HepG2 (cell line): Measurements from ENCODE around the gene BCKDHA. TPM values are rescaled to one million over a fixed set of nuclear protein-coding genes. Genes with fewer than 3 reads are reported as not detected.
"Not testable (repeated sequence)": the region's sequence is repeated elsewhere in the genome, so short reads cannot be mapped to it uniquely, and the experiment has no call there.

Experiments
- ATAC-seq: fragments of 200-7000 bp; cut with Tn5 transposase; 3 replicates; pipeline ENCODE4 v1.9.1; 2020; ENCODE audit warnings: mild to moderate bottlenecking, moderate library complexity
- BruUV-seq: library from RNA; stranded (reverse); fragments of 400-500 nt; replicated peaks from 2 replicates; lab custom pipeline; 2021; lab: Mats Ljungman, UMichigan
- CTCF ChIA-PET: fragments of 300-600 bp; formaldehyde crosslinking; extraction: SDS; loops from one replicate; lab custom pipeline; 2021; ENCODE audit warnings: low total read pairs, inconsistent platforms, low intra/inter-chr PET ratio; lab: Yijun Ruan, JAX
- POLR2A ChIA-PET: fragments of 350-600 bp; sonication (Branson Sonifier 250); formaldehyde crosslinking; loops from one replicate; lab custom pipeline; 2020; ENCODE audit warnings: antibody characterized with exemption, inconsistent platforms; lab: Yijun Ruan, JAX
- DNase-seq: peaks from one replicate; pipeline ENCODE4 v3.0.0-alpha.2; 2015; ENCODE audit warnings: low spot score
- FAIRE-seq: peaks from 3 replicates; lab custom pipeline; 2011; peaks lifted over from hg19 to GRCh38; lab: Jason Lieb, UNC
- H2AFZ ChIP-seq: one replicate; pipeline ENCODE4 v1.6.1; 2011; ENCODE audit warnings: low read length, inconsistent platforms
- H3K27ac ChIP-seq: fragments of 300-600 bp; 3 replicates; pipeline ENCODE4 v1.8.0; 2011; ENCODE audit warnings: mixed run types, mild to moderate bottlenecking, mixed read lengths, low read length, inconsistent platforms; ENCODE audit not compliant: insufficient read depth; ENCODE audit errors: extremely low read length
- H3K27me3 ChIP-seq, 2 experiments: fragments of 200-600 bp in 1 of 2; 2 replicates in 1 of 2; 3 replicates in 1 of 2; pipeline versions ENCODE4 v1.6.0 to v1.8.0; 2011; ENCODE audit warnings: low read length in 2 of 2, mild to moderate bottlenecking in 2 of 2, moderate library complexity in 2 of 2, inconsistent platforms in 1 of 2; ENCODE audit not compliant: insufficient read depth in 2 of 2, control insufficient read depth in 1 of 2
- H3K36me3 ChIP-seq, 2 experiments: fragments of 200-600 bp in 1 of 2; replicated peaks in 1 of 2; 2 replicates in 1 of 2; 3 replicates in 1 of 2; pipeline versions ENCODE4 v1.5.1 to v1.8.0; 2011; ENCODE audit warnings: low read length in 2 of 2, inconsistent platforms in 1 of 2; ENCODE audit not compliant: insufficient read depth in 2 of 2, control insufficient read depth in 1 of 2
- H3K4me1 ChIP-seq: 2 replicates; pipeline ENCODE4 v1.5.1; 2012; ENCODE audit warnings: low read length, inconsistent platforms; ENCODE audit not compliant: insufficient read depth
- H3K4me2 ChIP-seq: 2 replicates; pipeline ENCODE4 v1.6.0; 2011; ENCODE audit warnings: low read depth, low read length, inconsistent platforms
- H3K4me3 ChIP-seq, 3 experiments: fragments of 200-600 bp in 1 of 3; sonication (generic), shearing (Covaris generic) in 1 of 3; replicated peaks in 1 of 3; 2 replicates each; pipeline ENCODE4 v1.5.1; 2011 to 2016; ENCODE audit warnings: low read length in 3 of 3, inconsistent platforms in 2 of 3, low read depth in 2 of 3, mild to moderate bottlenecking in 2 of 3, control low read depth in 1 of 3, mixed read lengths in 1 of 3; ENCODE audit not compliant: insufficient read depth in 1 of 3
- H3K79me2 ChIP-seq: one replicate; pipeline ENCODE4 v1.6.1; 2011; ENCODE audit warnings: low read length, inconsistent platforms; ENCODE audit not compliant: insufficient read depth
- H3K9ac ChIP-seq: 2 replicates; pipeline ENCODE4 v1.6.0; 2011; ENCODE audit warnings: mild to moderate bottlenecking, low read depth, low read length, inconsistent platforms; ENCODE audit not compliant: insufficient read depth
- H3K9me3 ChIP-seq: 2 replicates; pipeline ENCODE4 v1.5.1; 2012; ENCODE audit warnings: mild to moderate bottlenecking, low read length
- H4K20me1 ChIP-seq: 2 replicates; pipeline ENCODE4 v1.6.0; 2011; ENCODE audit warnings: inconsistent platforms, mild to moderate bottlenecking, low read length, moderate library complexity; ENCODE audit not compliant: insufficient read depth
- DR1 ChIP-seq: sonication (generic); formaldehyde crosslinking; IDR thresholded peaks from 2 replicates; pipeline ENCODE4 v1.8.0; 2021; ENCODE audit warnings: mild to moderate bottlenecking, missing genetic modification reagents, inconsistent platforms
- THAP11 ChIP-seq: IDR thresholded peaks from 2 replicates; pipeline ENCODE4 v1.6.1; 2016; ENCODE audit warnings: missing biosample characterization, missing genetic modification reagents
- WGBS: methylation state at CpG from one replicate; pipeline ENCODE4 v1.1.6; 2017; ENCODE audit warnings: low lambda C conversion rate; 5-methylcytosine and 5-hydroxymethylcytosine counted together
- in situ Hi-C: cut with HindIII; loops from 2 replicates; pipeline ENCODE4 v1.10.0; 2017; ENCODE audit warnings: low pct_unique_long_range_greater_than_20kb; ENCODE audit not compliant: extremely low pct_ligation_motif_present
- intact Hi-C: fragments of 100-400 bp; cut with micrococcal nuclease; formaldehyde crosslinking; loops from one replicate; pipeline ENCODE4 v1.10.0; 2022; ENCODE audit not compliant: unreplicated experiment
- polyA plus RNA-seq, 8 experiments: library from polyadenylated mRNA; depleted of rRNA in 3 of 8; stranded (reverse) in 7 of 8; unstranded in 1 of 8; fragments of >200 nt; fragmentation: Illumina TruSeq in 4 of 8; extraction: Trizol in 4 of 8; gene quantifications; 2 replicates each; pipeline versions ENCODE4 v1.2.1 to v1.2.3, GENCODE V29; 2011 to 2016; ENCODE audit warnings: low read depth in 4 of 8, missing spikeins in 1 of 8, mixed read lengths in 1 of 8; ENCODE audit not compliant: insufficient read depth in 1 of 8
- total RNA-seq, 5 experiments: library from RNA; depleted of rRNA; stranded (reverse); fragments of >200 nt; fragmentation: Illumina TruSeq; extraction: Trizol; gene quantifications; 2 replicates each; pipeline ENCODE4 v1.2.3, GENCODE V29; 2016; ENCODE audit warnings: low read depth in 1 of 5
- TF ChIP-seq, protein P1 (sequence below): sonication (generic); formaldehyde crosslinking; IDR thresholded peaks from 2 replicates; pipeline ENCODE4 v1.4.0; 2020; ENCODE audit warnings: missing genetic modification reagents

Gene BCKDHA
- total and polyA plus RNA-seq, 2 of the 13 experiments (the other 11 are each of a cell fraction or from before 2014, with no cell fraction given) = 11.8 to 31.5 TPM

DNA sequence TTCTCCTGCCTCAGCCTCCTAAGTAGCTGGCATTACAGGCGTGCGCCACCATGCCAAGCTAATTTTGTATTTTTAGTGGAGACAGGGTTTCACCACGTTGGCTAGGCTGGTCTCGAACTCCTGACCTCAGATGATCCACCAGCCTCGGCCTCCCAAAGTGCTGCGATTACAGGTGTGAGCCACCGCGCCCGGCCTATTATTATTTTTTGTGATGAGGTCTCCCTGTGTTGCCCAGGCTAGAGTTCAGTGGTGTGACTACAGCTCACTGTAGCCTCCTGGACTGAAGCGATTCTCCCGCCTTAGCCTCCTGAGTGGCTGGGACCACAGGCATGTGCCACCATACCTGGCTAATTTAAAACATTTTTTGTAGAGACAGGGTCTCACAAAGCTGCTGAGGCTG, 37.8 kb downstream of the BCKDHA start:
- 100% methylated on average over 11 of the region's 11 CpGs for WGBS
- intact Hi-C loops, BruUV-seq: not testable (repeated sequence)

DNA sequence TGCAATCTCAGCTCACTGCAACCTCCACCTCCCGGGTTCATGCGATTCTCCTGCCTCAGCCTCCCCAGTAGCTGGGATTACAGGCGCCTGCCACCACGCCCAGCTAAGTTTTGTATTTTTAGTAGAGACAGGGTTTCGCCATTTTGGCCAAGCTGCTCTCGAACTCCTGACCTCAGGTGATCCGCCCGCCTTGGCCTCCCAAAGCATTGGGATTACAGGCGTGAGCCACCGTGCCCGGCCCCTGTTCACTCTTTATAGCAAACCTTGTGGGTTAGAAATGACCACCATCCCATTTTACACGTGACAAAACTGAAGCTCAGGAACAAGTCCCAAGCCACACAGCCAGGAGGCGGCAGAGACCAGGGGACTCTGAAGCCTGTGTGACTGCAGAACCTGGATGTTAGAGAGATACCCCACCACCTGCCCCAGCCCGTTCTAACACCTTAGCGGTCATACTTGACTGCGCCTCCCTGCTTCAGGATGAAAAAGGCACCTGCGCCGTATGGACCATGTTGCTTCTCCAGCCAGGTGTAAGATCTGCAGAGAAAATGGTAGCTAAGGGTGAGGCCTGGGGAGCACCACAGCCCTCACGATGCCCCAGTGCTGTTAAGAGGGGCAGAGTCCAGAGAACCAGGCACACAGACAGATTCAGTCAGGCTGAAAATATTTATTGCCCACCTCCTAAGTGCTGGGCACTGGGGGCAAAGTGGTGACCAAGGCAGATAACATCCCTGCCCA, 38.5 kb downstream of the BCKDHA start:
- CTCF ChIA-PET = no interaction called here
- intact Hi-C loops (no loop called here), in situ Hi-C loops (no loop called here)
- Histone ChIP-seq H3K4me3 (no peak overlapping the region), H4K20me1 (no peaks in the 10 kb centered on the region), H3K9ac (no peak overlapping the region), H3K4me1 (peaks cover 40% of the 10 kb centered on the region), H3K9me3 (no peaks in the 10 kb centered on the region), H2AFZ (no peak overlapping the region), H3K79me2 (peaks cover 3% of the 10 kb centered on the region), H3K36me3 (peaks cover 10 to 26% of the 10 kb centered on the region in 2 experiments; a peak in 4 of 5 replicates), H3K27me3 (no peaks in the 10 kb centered on the region), H3K4me2 (no peak overlapping the region), H3K27ac (no peak overlapping the region)
- 97% methylated on average over 13 of the region's 19 CpGs for WGBS
- no peak for TF ChIP-seq THAP11 (CRISPR knock-in tag)
- TF ChIP-seq DR1 (CRISPR knock-in tag) = no peak
- TF ChIP-seq, protein P1, sequence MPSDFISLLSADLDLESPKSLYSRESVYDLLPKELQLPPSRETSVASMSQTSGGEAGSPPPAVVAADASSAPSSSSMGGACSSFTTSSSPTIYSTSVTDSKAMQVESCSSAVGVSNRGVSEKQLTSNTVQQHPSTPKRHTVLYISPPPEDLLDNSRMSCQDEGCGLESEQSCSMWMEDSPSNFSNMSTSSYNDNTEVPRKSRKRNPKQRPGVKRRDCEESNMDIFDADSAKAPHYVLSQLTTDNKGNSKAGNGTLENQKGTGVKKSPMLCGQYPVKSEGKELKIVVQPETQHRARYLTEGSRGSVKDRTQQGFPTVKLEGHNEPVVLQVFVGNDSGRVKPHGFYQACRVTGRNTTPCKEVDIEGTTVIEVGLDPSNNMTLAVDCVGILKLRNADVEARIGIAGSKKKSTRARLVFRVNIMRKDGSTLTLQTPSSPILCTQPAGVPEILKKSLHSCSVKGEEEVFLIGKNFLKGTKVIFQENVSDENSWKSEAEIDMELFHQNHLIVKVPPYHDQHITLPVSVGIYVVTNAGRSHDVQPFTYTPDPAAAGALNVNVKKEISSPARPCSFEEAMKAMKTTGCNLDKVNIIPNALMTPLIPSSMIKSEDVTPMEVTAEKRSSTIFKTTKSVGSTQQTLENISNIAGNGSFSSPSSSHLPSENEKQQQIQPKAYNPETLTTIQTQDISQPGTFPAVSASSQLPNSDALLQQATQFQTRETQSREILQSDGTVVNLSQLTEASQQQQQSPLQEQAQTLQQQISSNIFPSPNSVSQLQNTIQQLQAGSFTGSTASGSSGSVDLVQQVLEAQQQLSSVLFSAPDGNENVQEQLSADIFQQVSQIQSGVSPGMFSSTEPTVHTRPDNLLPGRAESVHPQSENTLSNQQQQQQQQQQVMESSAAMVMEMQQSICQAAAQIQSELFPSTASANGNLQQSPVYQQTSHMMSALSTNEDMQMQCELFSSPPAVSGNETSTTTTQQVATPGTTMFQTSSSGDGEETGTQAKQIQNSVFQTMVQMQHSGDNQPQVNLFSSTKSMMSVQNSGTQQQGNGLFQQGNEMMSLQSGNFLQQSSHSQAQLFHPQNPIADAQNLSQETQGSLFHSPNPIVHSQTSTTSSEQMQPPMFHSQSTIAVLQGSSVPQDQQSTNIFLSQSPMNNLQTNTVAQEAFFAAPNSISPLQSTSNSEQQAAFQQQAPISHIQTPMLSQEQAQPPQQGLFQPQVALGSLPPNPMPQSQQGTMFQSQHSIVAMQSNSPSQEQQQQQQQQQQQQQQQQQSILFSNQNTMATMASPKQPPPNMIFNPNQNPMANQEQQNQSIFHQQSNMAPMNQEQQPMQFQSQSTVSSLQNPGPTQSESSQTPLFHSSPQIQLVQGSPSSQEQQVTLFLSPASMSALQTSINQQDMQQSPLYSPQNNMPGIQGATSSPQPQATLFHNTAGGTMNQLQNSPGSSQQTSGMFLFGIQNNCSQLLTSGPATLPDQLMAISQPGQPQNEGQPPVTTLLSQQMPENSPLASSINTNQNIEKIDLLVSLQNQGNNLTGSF (CRISPR knock-in tag) = no peak
- no peak for DNase-seq
- POLR2A ChIA-PET = interaction anchor here (0.7 to 4.7 kb wide), 3 partner anchors 8 to 26 kb away, joined by 3 to 55 read pairs (median 4); partner anchors contain the start of gene B3GNT8
- no TSS peak for BruUV-seq
- no peak for FAIRE-seq
- no peak for ATAC-seq

More for the DNA sequence above, 37.8 kb downstream of the BCKDHA start:
- ATAC-seq, H3K27ac ChIP-seq, H4K20me1 ChIP-seq, H3K9me3 ChIP-seq, FAIRE-seq, in situ Hi-C loops, H3K4me2 ChIP-seq, DNase-seq, H3K79me2 ChIP-seq, CTCF ChIA-PET, H2AFZ ChIP-seq, H3K9ac ChIP-seq, H3K27me3 ChIP-seq, H3K4me3 ChIP-seq: not testable (repeated sequence)
- POLR2A ChIA-PET = interaction anchor here (0.7 to 1.5 kb wide), 2 partner anchors 9 to 25 kb away, joined by 3 to 4 read pairs; partner anchors contain the start of gene B3GNT8
- Histone ChIP-seq H3K36me3 (peaks cover 11 to 26% of the 10 kb centered on the region in 2 experiments; a peak in 4 of 5 replicates), H3K4me1 (peaks cover 34% of the 10 kb centered on the region)
